Lower leg skin (tissue), 4 donors: ENCODE data around the gene MRPL34. TPM values are rescaled to one million over a fixed set of nuclear protein-coding genes. Genes with fewer than 3 reads are reported as not detected.

Experiments used
- DNase-seq, 2 donors: peaks; one replicate each; pipeline ENCODE4 v3.0.0-alpha.2; 2019; ENCODE audit warnings: low spot score in 2 of 2
- H3K4me3 ChIP-seq: fragments of 200-600 bp; sonication (generic); 2 replicates; pipeline ENCODE4 v1.5.1; 2017; ENCODE audit warnings: mild to moderate bottlenecking, low read depth; ENCODE audit not compliant: poor library complexity, severe bottlenecking
- CTCF ChIP-seq, 3 donors: fragments of 450-650 bp; IDR thresholded peaks; one replicate each; pipeline ENCODE4 v1.5.1; 2016; ENCODE audit warnings: antibody characterized with exemption in 3 of 3, mild to moderate bottlenecking in 3 of 3, moderate library complexity in 2 of 3
- POLR2A ChIP-seq, 2 donors: fragments of 450-650 bp; IDR thresholded peaks; one replicate each; pipeline ENCODE4 v1.6.1; 2016 to 2017; ENCODE audit warnings: antibody characterized with exemption in 2 of 2, mild to moderate bottlenecking in 1 of 2, moderate library complexity in 1 of 2
- WGBS, 2 donors: methylation state at CpG; one replicate each; pipeline ENCODE4 v1.1.5; 2018; 5-methylcytosine and 5-hydroxymethylcytosine counted together
- intact Hi-C: fragments of 100-400 bp; cut with DNase I; formaldehyde crosslinking; loops from one replicate; pipeline ENCODE4 v1.15.0; 2023; ENCODE audit warnings: low total_unique reads
- total RNA-seq, 4 donors: library from RNA; depleted of rRNA; stranded (reverse); fragments of >200 nt; gene quantifications; one replicate each; pipeline ENCODE4 v1.1.0, GENCODE V29; 2016

MRPL34 gene
- total RNA-seq, 4 donors from 2014 or later: 88.4 to 228 (median 131) TPM

- TF ChIP-seq CTCF (IDR thresholded peaks at IDR 0.05) (no peak), POLR2A (IDR thresholded peaks at IDR 0.05) (no peak)
- 39 to 44% methylated on average over 14 of the region's 14 CpGs for WGBS, 2 donors
- no peak overlapping the region for H3K4me3 ChIP-seq
- intact Hi-C loops: no loop called here
- DNase-seq: no peak
Observed at GRCh38 chr19:17352608-17353280, 47.1 kb downstream of the MRPL34 start.

- TF ChIP-seq POLR2A (IDR thresholded peaks at IDR 0.05) (no peak), CTCF (IDR thresholded peaks at IDR 0.05) (no peak)
- intact Hi-C loops: no loop called here
- no peak overlapping the region for H3K4me3 ChIP-seq
- DNase-seq: no peak
- 80 to 81% methylated on average over 8 of the region's 8 CpGs for WGBS, 2 donors
Observed at GRCh38 chr19:17353386-17353785, 47.7 kb downstream of the MRPL34 start.

Other genes starting within 250 kb of the MRPL34 start
- gene HAUS8, start 230.4 kb upstream of the MRPL34 start, total RNA-seq: 1 to 10 TPM; 3.3 to 7.0 (median 5.7) TPM
- gene MYO9B, start 230.1 kb upstream of the MRPL34 start, total RNA-seq: 10 to 100 TPM; 29.2 to 63.1 (median 43.5) TPM
- 10 to 100 TPM; 16.6 to 25.5 (median 23.8) TPM for gene USE1, start 90.5 kb upstream of the MRPL34 start, total RNA-seq
- gene OCEL1, start 79.6 kb upstream of the MRPL34 start, total RNA-seq: 1 to 10 TPM; 2.6 to 7.9 (median 4.0) TPM
- gene NR2F6, start 60.0 kb upstream of the MRPL34 start, total RNA-seq: 100 to 1,000 TPM in 1 of 4 donors, 10 to 100 TPM in 3; 57.2 to 119 (median 83.6) TPM
- 1 to 10 TPM in 3 of 4 donors, under 1 TPM in 1; 0.80 to 3.0 (median 2.0) TPM for gene USHBP1, start 41.1 kb upstream of the MRPL34 start, total RNA-seq
- gene BABAM1, start 38.4 kb upstream of the MRPL34 start, total RNA-seq: 10 to 100 TPM; 48.3 to 61.2 (median 59.6) TPM
- gene ANKLE1, start 24.0 kb upstream of the MRPL34 start, total RNA-seq: 1 to 10 TPM in 1 of 4 donors, under 1 TPM in 3; 0.07 to 1.1 (median 0.36) TPM
- gene ABHD8, start 2.4 kb upstream of the MRPL34 start, total RNA-seq: 10 to 100 TPM; 20.2 to 34.9 (median 27.7) TPM
- gene DDA1, start 3.7 kb downstream of the MRPL34 start, total RNA-seq: 10 to 100 TPM; 16.4 to 30.7 (median 26.3) TPM
- gene ANO8, start 29.0 kb downstream of the MRPL34 start, total RNA-seq: 10 to 100 TPM; 31.1 to 56.8 (median 46.9) TPM
- gene GTPBP3, start 31.7 kb downstream of the MRPL34 start, total RNA-seq: 10 to 100 TPM; 30.6 to 36.8 (median 35.0) TPM
- gene PLVAP, start 71.5 kb downstream of the MRPL34 start, total RNA-seq: 10 to 100 TPM; 11.7 to 96.5 (median 50.2) TPM
- not detected for gene CCDC194, start 88.3 kb downstream of the MRPL34 start, total RNA-seq
- 10 to 100 TPM in 3 of 4 donors, 1 to 10 TPM in 1; 9.4 to 15.9 (median 12.5) TPM for gene BST2, start 99.8 kb downstream of the MRPL34 start, total RNA-seq
- 10 to 100 TPM; 66.8 to 86.4 (median 75.6) TPM for gene MVB12A, start 114.2 kb downstream of the MRPL34 start, total RNA-seq
- gene TMEM221, start 142.8 kb downstream of the MRPL34 start, total RNA-seq: 1 to 10 TPM in 1 of 4 donors, under 1 TPM in 2, not detected in 1; 0.42 to 1.3 (median 0.61) TPM
- gene NXNL1, start 155.1 kb downstream of the MRPL34 start, total RNA-seq: not detected
- 10 to 100 TPM; 30.6 to 58.2 (median 43.6) TPM for gene SLC27A1, start 164.7 kb downstream of the MRPL34 start, total RNA-seq
- gene PGLS, start 205.8 kb downstream of the MRPL34 start, total RNA-seq: 100 to 1,000 TPM; 107 to 130 (median 117) TPM
- gene COLGALT1, start 249.8 kb downstream of the MRPL34 start, total RNA-seq: 10 to 100 TPM; 46.8 to 59.3 (median 53.3) TPM